ENCODE measurements around the gene CPA5.
A peak's percentile ranks its signal among the peaks of the same experiment; 100 is the strongest.

Gene CPA5

DNA sequence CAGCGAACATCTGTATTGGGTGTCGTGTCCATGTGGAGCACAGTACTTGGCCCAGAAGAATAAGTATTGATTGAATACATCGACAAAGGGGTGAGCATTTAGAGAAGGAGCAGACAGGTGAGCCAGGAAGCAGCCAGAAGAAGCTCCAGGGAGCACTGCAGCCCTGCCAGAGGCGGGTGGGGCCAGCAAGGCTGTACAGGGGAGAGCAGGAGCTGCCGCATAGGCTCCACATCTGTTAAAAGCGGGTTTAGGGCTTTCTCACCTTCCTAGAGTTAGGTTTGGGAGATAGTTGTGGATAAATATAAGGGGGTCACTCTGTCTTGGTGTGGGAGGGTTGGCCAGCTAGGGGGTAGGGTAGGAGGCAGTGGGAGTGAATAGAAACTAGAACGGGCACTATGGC lies 34.4 kb downstream of the CPA5 start:
- DNase-seq (ENCODE audit: low read depth in 2 of 2): no peak

DNA sequence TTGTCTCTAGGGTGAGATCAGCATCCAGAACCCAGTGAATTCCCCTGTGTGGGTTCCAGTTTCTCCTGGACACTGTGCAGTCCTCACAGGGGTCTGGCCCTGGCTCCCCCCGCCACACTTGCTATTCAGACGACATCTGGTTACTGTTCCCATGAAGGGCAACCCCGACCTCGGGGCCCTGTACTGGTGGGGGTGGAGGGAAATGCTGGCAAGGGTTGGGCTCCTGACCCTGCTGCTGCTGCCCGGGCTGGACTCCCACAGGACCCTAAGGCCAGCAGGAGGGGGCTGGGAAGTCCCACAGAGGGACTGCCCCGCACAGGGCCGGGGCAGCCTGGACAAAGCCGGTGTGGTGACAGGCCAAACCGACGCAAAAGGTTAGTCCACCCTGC lies 34.9 kb downstream of the CPA5 start:
- DNase-seq (ENCODE audit: low read depth in 2 of 2): no peak

DNA sequence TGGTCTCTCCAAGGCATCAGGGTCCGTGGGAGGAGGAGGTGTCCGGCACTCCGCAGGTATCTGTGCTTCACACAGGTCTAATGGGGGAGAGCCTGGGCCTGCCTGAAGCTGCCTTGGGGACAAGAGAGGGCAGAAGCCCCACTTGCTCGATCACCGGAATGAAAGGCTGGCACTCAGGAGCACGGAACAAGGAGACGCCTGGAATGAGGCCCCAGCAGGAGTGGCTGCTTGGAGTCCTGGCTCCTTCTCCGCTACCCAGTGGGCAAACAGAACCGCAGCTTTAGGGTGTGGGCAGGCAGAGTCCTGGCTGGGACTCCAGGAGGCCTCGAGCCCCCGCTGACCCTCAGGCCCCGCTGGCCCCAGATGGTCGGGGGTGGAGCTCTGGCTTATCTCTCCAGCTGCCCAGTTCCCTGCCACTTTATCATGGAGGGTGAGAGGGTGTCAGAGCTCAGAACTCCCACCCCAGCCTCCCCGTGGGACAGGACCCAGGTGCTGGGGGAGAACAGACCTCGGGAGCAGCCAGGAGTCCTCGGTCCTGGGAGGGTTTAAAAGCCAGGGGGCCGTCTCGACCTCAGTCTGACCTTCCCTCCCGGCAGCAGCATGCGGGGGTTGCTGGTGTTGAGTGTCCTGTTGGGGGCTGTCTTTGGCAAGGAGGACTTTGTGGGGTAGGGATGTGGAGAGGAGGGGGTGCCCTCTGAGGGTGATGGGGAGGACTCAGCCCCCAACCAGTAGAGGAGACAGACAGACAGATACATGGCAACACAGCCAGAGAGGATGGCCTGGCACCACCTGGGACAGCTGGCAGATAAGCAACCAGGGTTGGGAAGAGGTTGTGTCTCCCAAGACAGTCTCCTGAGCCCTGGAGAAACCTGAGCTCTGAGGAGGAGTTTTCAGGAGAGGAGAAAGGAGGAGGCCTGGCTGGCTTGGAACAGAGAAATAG lies 35.6 kb downstream of the CPA5 start, which contains the start of gene CPA1:
Gene CPA1, plus strand, starts transcription at position 574 of the 940 bp plus-strand sequence. Its CDS starts 27 bp downstream, at position 601.
- no peak for DNase-seq (ENCODE audit: low read depth in 2 of 2)

DNA sequence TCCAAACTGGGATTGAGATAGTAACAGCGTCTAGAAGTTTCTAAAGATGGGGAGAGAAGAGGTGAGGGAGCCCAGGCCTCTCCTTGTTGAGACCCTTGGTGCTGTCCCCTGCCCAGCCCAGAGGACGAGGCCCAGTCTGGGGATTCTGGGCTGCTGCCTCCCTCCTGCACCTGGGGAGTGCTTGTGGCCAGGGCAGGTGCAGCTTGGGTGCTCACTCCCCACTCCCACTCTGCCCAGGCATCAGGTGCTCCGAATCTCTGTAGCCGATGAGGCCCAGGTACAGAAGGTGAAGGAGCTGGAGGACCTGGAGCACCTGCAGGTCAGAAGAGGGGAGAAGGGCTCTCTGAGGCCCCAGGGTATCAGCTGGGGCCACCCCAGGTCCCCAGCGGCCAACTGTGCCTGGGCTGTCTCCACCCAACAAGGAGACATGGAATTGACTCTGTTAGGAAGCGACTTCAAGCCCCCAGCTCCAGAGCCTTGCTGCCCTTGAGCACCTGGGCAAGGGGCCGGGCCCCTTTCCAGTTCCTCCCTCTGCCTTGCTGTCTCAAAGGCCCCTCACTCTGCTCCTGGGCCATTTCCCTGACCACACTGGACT lies 36.3 kb downstream of the CPA5 start:
- DNase-seq (ENCODE audit: low read depth in 2 of 2): no peak

DNA sequence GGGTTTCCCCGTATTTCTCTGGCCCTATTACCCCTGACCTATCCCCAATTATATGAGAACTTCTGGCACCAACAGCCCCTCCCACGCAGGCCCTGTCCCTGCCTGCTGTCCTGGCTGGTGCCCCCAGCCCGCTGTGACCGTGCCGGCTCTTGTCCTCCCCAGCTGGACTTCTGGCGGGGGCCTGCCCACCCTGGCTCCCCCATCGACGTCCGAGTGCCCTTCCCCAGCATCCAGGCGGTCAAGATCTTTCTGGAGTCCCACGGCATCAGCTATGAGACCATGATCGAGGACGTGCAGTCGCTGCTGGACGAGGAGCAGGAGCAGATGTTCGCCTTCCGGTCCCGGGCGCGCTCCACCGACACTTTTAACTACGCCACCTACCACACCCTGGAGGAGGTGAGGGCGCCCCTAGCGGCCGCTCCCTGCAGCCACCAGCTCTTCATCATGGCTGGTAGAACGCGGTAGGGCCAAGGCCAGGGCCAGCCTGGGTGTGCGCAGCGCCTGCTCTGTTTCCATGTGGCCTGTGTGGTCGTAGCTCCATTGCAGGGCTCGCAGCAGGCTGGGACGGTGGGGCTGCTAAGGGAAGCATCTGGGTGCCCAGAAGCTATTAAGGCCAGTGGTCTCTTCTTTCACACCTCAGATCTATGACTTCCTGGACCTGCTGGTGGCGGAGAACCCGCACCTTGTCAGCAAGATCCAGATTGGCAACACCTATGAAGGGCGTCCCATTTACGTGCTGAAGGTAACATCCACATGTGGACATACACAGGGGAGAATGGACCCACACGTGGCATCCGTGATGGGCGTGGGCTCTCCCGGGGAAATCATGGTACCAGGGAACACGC lies 37.1 kb downstream of the CPA5 start:
- no peak for DNase-seq (ENCODE audit: low read depth in 2 of 2)

DNA sequence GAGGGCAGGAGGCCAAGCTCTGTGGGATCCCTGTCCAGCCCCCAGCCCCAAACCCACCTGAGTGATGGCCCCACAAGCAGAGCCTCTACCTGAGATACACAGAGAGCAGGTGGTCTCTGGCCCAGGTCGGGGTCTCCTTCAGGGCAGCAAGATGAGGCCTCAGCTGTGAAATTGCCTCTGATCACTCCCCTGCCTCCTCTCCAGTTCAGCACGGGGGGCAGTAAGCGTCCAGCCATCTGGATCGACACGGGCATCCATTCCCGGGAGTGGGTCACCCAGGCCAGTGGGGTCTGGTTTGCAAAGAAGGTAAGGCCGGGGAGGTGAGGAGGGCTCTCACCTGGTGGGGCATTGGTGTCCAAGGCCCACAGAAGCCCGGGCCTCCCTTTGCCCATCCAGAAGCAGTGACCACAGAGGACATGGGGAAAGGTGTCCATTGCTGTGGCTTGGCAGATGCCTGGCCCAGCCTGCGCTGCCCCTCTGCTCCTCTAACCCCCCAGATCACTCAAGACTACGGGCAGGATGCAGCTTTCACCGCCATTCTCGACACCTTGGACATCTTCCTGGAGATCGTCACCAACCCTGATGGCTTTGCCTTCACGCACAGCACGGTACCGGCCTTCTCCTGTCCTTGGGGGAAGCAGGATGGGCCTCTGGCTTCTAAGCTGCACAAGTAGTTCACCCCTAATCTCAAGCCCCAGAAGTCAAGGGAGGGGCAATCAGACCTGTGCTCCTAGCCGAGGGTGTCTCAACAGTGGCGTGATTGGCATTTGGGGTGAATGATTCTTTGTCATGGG lies 38.8 kb downstream of the CPA5 start:
- no peak for DNase-seq (ENCODE audit: low read depth in 2 of 2)

DNA sequence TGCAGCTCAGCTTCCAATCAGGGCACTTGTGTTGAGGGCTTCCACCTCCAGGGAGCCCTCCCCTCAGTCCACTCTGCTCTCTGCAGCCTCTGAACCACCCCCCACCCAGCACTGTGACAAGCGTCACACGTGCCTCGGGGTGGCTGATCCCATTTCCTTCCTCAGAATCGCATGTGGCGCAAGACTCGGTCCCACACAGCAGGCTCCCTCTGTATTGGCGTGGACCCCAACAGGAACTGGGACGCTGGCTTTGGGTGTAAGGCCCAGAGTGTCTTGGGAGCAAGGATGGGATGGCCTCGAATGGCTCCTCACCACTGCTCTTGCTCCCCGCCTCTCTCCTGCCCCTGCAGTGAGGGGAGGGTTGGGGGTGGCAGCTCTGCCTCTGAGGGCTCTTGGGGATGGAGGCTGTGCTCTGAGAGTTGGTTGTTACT lies 39.8 kb downstream of the CPA5 start:
- DNase-seq (ENCODE audit: low read depth in 2 of 2): no peak

DNA sequence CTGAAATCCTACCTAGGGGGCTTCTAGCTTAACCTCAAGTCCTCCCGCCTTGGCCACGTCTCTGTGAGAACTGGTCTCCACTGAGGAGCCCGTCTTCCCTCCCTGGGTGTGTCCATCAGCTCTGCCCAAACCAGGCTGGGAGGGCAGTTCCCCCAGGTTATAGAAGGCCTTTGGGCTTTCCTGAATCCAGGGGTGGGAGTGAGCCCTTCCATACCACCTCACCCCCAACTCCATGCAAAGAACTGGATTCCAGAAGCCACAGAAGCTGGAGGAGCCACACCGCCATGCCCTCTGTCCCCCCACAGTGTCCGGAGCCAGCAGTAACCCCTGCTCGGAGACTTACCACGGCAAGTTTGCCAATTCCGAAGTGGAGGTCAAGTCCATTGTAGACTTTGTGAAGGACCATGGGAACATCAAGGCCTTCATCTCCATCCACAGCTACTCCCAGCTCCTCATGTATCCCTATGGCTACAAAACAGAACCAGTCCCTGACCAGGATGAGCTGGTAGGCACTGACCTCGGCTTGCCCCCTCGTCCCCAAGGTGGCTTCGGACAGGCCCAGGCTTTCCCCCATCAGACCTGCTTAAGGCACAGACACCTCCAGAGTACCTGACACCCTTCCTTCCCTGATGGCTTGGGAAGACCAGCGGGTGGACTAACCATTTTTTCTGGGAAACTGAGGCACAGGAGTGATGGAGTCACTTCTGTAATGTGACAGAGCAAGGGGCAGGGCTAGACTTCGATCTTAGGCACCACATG lies 40.4 kb downstream of the CPA5 start:
- no peak for DNase-seq (ENCODE audit: low read depth in 2 of 2)

DNA sequence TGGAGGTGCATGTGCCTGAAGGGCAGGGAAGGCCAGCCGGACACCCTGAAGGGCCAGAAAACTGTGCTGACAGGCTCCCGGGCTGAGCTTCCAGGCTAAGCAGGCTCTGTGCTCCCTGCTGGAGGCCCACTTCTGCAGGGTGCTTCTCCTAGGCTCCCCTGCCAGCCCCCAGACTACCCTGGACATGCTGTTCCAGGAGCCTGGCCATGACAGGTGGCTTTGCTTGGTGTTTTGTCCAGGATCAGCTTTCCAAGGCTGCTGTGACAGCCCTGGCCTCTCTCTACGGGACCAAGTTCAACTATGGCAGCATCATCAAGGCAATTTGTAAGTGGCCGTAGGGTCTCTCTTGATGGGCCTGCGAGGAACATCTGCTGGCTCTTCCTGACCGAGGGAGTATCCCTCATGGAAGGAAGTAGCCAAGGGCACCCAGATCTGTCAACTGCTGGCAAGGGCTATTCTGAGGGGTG lies 41.0 kb downstream of the CPA5 start:
- no peak for DNase-seq (ENCODE audit: low read depth in 2 of 2)

DNA sequence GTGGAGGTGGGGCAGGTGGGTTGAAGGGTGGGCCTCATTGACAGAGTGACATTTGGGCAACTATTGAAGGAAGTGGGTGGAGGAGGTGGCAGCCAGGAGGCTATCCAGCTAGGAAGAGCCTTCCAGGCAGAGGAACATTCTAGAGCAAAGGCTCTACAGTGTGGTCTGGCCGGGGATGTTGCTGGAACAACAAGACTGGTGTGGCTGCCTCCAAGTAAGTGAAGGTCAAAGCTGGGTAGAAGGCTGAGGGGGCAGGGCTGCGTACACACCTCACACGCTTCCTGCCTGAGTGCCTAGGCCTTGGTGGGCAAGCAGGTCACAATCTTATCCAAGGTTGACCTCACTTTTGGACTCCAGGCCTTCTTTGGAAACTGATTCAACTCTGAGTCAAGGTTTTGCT lies 42.3 kb downstream of the CPA5 start:
- no peak for DNase-seq (ENCODE audit: low read depth in 2 of 2)

DNA sequence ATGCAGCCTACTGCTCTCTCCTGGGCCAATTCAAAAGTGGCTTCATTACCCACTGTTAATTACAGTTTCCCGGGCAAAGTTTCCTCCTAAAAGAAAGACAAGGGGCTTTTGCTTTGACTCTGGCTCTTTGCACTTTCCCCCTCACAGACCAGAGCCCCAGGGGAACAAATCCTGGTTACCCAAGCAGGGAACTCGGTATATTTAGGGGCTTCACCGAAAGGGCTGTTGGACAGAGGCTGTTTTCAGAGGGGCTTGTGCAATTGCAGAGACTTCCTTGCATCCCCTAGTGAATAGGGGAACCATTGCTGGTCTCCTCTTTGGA lies 42.7 kb downstream of the CPA5 start:
- no peak for DNase-seq (ENCODE audit: low read depth in 2 of 2)

DNA sequence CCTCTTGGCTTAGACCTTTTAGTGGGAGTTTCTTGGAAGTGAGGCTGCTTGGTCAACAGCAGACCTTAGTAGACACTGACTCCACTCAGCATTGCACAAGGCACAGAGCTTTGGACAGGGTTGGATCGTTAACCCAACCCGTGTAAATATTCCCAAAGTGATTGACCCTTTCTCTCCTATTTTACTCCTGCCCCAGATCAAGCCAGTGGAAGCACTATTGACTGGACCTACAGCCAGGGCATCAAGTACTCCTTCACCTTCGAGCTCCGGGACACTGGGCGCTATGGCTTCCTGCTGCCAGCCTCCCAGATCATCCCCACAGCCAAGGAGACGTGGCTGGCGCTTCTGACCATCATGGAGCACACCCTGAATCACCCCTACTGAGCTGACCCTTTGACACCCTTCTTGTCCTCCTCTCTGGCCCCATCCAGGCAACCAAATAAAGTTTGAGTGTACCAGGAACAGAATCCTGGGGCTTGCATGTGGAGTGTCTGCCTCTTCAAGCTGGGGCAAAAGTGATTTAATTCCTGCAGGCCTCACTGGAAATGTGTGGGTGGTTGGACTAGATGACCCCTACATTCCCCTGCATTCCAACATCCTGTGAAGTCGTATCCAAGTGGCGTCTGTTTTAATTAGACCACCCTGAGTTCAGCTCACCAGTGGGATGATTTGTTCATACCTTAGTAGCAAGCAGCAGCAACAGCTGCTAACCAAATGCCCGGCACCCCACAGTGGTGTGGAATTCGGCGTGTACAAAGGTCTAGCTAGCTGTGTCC lies 43.2 kb downstream of the CPA5 start:
- DNase-seq (ENCODE audit: low read depth in 2 of 2): no peak

DNA sequence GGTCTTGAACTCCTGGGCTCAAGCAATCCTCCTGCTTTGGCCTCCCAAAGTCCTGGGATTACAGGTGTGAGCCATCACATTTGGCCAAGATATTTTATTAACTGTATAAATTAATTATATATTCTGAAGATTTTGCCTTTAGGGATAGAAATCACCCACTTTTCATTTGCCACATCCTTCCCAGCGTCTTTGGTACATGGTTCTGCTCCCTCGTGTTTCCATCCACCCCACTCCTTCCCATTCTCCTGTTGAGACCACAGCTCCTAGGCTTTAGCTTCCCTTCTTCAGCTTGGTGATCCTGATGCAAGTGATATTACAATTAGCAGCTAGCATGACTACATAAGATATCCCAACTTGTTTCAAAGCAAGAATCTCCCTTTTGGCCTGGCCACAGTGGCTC lies 44.1 kb downstream of the CPA5 start:
- DNase-seq (ENCODE audit: low read depth in 2 of 2): no peak

DNA sequence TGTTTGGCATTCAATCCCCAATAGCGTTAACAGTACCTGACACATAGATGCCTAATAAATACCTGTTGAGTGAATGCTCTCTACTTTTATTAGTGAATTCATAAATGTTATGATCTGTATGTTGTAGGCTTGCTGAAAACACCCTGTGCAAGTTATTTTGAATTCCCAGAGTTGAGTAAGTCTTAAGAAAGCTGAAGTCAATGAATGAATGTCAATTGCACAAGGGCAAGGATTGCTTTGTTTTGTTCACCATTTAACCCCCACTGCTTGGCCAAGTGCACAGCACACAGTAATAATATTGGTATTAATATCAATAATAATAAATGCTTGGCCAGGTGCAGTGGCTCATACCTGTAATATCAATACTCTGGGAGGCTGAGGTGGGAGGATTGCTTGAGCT lies 45.9 kb downstream of the CPA5 start:
- DNase-seq (ENCODE audit: low read depth in 2 of 2): no peak

DNA sequence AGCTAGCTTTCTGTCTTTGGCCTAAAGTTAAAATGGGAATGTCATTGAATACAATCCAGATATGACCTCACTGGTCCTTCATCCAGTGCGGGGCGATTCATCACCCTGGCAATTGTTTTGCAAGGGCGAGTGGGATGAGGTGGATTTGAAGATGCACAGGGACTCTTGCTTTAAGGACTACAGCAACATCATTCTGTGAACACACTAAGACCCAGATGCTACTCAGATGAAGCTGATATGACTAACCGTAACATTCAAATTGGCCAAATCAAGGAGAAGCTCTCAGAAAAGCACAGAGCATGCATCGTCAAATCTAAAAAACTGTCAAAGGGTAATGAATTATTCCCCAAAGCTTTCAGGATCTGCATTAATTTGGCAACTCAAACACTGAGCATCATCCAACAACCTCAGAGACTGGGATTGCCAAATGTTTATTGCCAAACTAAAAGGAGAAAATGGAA lies 48.5 kb downstream of the CPA5 start:
- DNase-seq (ENCODE audit: low read depth in 2 of 2): no peak

DNA sequence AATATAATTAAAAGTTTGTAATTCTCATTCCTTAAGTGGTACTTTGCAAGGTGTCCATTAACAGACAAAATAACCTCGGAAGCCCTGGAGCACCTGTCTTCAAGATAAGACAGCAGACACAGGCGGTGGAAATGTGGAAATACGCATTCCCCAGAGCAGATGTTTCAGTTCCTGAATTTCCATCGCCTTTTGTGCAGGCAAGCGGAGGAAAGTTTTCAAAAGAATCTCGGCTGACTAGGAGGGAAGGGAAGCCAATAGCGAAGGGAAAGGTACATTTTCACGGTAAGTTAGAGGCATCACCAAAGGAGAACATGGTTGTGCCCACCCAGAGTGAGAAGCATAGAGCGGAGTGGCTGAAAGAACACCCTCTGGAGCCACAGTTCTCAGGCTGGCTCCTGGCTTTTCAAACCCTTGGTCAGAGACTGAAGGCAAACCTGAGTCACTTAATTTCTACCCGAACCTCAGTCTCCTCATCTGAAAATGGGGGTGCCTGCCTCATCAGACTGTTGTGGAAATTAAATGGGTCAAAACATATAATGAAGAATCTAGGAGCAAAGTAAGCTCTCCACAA lies 49.3 kb downstream of the CPA5 start:
- no peak for DNase-seq (ENCODE audit: low read depth in 2 of 2)

DNA sequence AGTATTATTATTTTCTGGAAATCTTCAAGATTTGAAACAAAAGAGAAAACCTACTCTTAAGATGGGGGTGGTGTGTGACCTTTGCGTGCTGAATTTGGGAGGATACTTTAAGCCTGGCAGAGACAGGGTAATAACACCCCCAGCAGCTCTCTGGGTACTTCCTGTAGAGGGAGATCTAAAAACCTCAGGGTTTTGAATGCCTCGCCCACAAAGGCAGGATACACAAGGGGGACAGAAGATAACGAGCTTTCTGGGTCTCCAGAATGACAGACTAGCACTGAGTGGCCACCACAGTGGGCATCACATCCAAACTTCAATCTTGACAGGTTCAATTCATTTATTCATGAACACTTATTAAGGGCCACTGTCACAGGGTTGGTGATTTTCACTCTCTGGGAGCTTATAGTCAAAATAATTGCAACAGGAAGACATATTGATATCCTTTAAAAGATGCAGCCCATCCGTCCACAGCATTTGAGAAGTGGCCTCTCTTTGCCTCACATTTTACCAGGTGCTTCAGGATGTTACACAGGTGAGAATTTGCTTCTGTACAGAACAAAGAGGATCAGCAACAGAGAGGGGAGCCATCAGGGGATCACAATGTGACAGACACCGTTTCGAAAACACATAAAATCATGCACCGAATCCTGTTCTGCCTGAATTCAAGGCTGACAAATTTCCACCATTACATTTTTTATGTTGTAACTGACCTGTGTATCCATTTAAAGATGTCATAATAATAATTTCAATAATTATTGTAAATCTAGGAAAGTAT lies 50.0 kb downstream of the CPA5 start:
- DNase-seq (ENCODE audit: low read depth in 2 of 2): peak in 1 of 2 donors; percentile 10

DNA sequence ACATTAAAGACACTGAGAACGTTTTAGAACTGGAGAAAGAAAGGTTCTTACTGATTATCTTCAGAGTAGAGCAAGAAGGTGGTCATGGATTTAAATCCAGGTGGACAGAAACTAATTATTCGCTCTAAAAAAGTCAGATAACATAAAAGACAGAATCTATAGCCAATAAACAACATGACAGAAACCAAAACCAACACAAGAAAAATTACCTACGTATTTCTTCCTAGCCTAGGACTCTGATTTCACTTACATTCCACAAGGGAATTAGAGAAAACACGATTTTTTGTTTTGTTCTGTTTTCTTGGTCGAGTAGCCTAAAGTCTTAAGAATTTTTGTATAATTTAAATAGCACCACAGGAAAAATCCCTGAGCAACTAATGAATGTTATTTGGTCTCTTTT lies 50.8 kb downstream of the CPA5 start:
- no peak for DNase-seq (ENCODE audit: low read depth in 2 of 2)

DNA sequence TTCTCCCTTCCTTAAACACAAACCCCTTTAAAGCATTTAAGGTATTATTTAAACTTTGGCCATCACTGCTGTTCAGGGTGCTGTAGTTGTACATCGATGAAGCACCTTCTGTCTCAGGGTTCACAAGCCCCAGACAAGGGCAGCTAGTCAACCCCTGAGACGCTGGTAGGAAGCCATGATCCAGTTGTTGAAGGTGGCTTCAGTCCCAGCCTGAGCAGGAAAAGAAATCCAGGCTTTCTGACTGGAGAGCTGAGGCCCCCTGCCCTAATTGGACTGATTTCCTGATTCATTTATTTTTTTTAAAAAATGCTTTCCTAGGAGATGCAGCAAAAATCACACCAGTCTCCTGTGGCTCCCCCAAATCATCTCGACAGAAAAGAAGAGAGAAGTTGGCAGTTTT lies 51.5 kb downstream of the CPA5 start:
- no peak for DNase-seq (ENCODE audit: low read depth in 2 of 2)

Measured in activated CD8-positive, alpha-beta memory T cell treated with anti-CD3 and anti-CD28 coated beads for 4 hours (primary cell).